SK-N-SH (cell line): ENCODE measurements around the gene ACIN1. TPM values are rescaled to one million over a fixed set of nuclear protein-coding genes. Genes with fewer than 3 reads are reported as not detected.
A peak's percentile ranks its signal among the peaks of the same experiment; 100 is the strongest.

Source experiments
- CTCF ChIA-PET: fragments of 300-600, 350-600 bp; formaldehyde crosslinking; extraction: SDS; loops from one replicate; lab custom pipeline; 2021; lab: Yijun Ruan, JAX
- POLR2A ChIA-PET: fragments of 350-600 bp; sonication (Branson Sonifier 250); formaldehyde crosslinking; extraction: SDS; loops from one replicate; lab custom pipeline; 2020; ENCODE audit warnings: antibody characterized with exemption, inconsistent platforms; lab: Yijun Ruan, JAX
- DNase-seq: peaks from one replicate; pipeline ENCODE4 v3.0.0; 2012
- H2AFZ ChIP-seq: fragments of 200-600 bp; sonication (generic); 2 replicates; pipeline ENCODE4 v1.8.1; 2016; ENCODE audit warnings: antibody characterized with exemption, mild to moderate bottlenecking, low read depth
- H3F3A ChIP-seq: fragments of 200-600 bp; sonication (generic); replicated peaks from 2 replicates; pipeline ENCODE3; 2016; ENCODE audit warnings: antibody characterized with exemption, mild to moderate bottlenecking; ENCODE audit not compliant: insufficient read depth
- H3K27ac ChIP-seq, 2 experiments: fragments of 200-500 bp in 1 of 2; fragments of 200-600 bp in 1 of 2; sonication (Bioruptor generic) in 1 of 2; sonication (generic), shearing (Covaris generic) in 1 of 2; 2 replicates each; pipeline versions ENCODE4 v1.5.1 to v1.6.1; 2014 to 2016; ENCODE audit warnings: low read depth in 2 of 2, inconsistent platforms in 1 of 2, low read length in 1 of 2, mild to moderate bottlenecking in 1 of 2, mixed read lengths in 1 of 2
- H3K27me3 ChIP-seq: fragments of 200-600 bp; sonication (generic), shearing (Covaris generic); 2 replicates; pipeline ENCODE4 v1.6.1; 2016; ENCODE audit warnings: mixed run types; ENCODE audit not compliant: insufficient read depth
- H3K36me3 ChIP-seq, 2 experiments: fragments of 200-500 bp in 1 of 2; fragments of 200-600 bp in 1 of 2; sonication (Bioruptor generic) in 1 of 2; sonication (generic) in 1 of 2; replicated peaks in 1 of 2; 2 replicates each; pipeline versions ENCODE3 to v1.5.1; 2014 to 2016; ENCODE audit warnings: low read length in 1 of 2, mild to moderate bottlenecking in 1 of 2; ENCODE audit not compliant: insufficient read depth in 2 of 2, control insufficient read depth in 1 of 2
- H3K4me1 ChIP-seq, 2 experiments: fragments of 200-500 bp in 1 of 2; fragments of 200-600 bp in 1 of 2; sonication (Bioruptor generic) in 1 of 2; sonication (generic), shearing (Covaris generic) in 1 of 2; 2 replicates each; pipeline versions ENCODE4 v1.5.1 to v1.6.1; 2014 to 2016; ENCODE audit warnings: low read depth in 1 of 2, low read length in 1 of 2, mixed run types in 1 of 2; ENCODE audit not compliant: insufficient read depth in 2 of 2, control insufficient read depth in 1 of 2
- H3K4me2 ChIP-seq: fragments of 200-600 bp; sonication (generic), shearing (Covaris generic); 2 replicates; pipeline ENCODE4 v1.6.1; 2017; ENCODE audit warnings: mixed run types
- H3K4me3 ChIP-seq, 2 experiments: fragments of 200-500 bp in 1 of 2; fragments of 200-600 bp in 1 of 2; sonication (Bioruptor generic) in 1 of 2; sonication (generic), shearing (Covaris generic) in 1 of 2; 2 replicates each; pipeline versions ENCODE4 v1.5.1 to v1.8.1; 2014 to 2016; ENCODE audit warnings: low read depth in 2 of 2, inconsistent platforms in 1 of 2, low read length in 1 of 2, mild to moderate bottlenecking in 1 of 2, mixed read lengths in 1 of 2, moderate library complexity in 1 of 2
- H3K79me2 ChIP-seq: fragments of 200-600 bp; sonication (generic); 2 replicates; pipeline ENCODE4 v1.8.1; 2017; ENCODE audit warnings: mild to moderate bottlenecking; ENCODE audit not compliant: insufficient read depth
- H3K9ac ChIP-seq: fragments of 200-600 bp; sonication (generic); 2 replicates; pipeline ENCODE4 v1.6.1; 2017; ENCODE audit warnings: mixed run types
- H3K9me2 ChIP-seq: fragments of 200-600 bp; sonication (generic); 2 replicates; pipeline ENCODE4 v1.6.1; 2017; ENCODE audit warnings: mixed run types
- H3K9me3 ChIP-seq: fragments of 200-600 bp; sonication (generic); 2 replicates; pipeline ENCODE4 v1.6.1; 2017; ENCODE audit warnings: mixed run types, mild to moderate bottlenecking, moderate library complexity
- H4K20me1 ChIP-seq: fragments of 200-600 bp; sonication (generic); 2 replicates; pipeline ENCODE4 v1.6.1; 2017; ENCODE audit warnings: mild to moderate bottlenecking, mixed run types; ENCODE audit not compliant: insufficient read depth
- ELF1 ChIP-seq: IDR thresholded peaks from 2 replicates; pipeline ENCODE4 v1.4.0; 2012
- EZH2phosphoT487 ChIP-seq: fragments of 200-600 bp; sonication (generic); IDR thresholded peaks from 2 replicates; pipeline ENCODE4 v1.6.1; 2017; ENCODE audit warnings: low read depth, mixed run types, mild to moderate bottlenecking, antibody characterized with exemption, moderate library complexity, borderline replicate concordance
- FOSL2 ChIP-seq: IDR thresholded peaks from 2 replicates; pipeline ENCODE4 v1.4.0; 2012; ENCODE audit warnings: low read depth, mild to moderate bottlenecking, moderate library complexity, borderline replicate concordance
- FOXM1 ChIP-seq: IDR thresholded peaks from 2 replicates; pipeline ENCODE4 v1.4.0; 2012; ENCODE audit warnings: low read depth, mild to moderate bottlenecking
- GABPA ChIP-seq: IDR thresholded peaks from 2 replicates; pipeline ENCODE4 v1.4.0; 2012; ENCODE audit warnings: low read depth, mild to moderate bottlenecking
- GATA2 ChIP-seq: sonication (generic); formaldehyde crosslinking; IDR thresholded peaks from 2 replicates; pipeline ENCODE4 v1.5.0; 2020; ENCODE audit warnings: mild to moderate bottlenecking, missing genetic modification reagents
- JUND ChIP-seq: IDR thresholded peaks from 2 replicates; pipeline ENCODE4 v1.4.0; 2012
- PBX3 ChIP-seq: IDR thresholded peaks from 2 replicates; pipeline ENCODE4; 2012
- POLR2AphosphoS5 ChIP-seq: IDR thresholded peaks from 2 replicates; pipeline ENCODE4 v1.6.1; 2012; ENCODE audit warnings: low read depth, low read length
- RAD21 ChIP-seq: IDR thresholded peaks from 2 replicates; pipeline ENCODE4 v1.6.1; 2012; ENCODE audit warnings: mild to moderate bottlenecking, low read length
- RCOR1 ChIP-seq: fragments of 150-350 bp; IDR thresholded peaks from 2 replicates; pipeline ENCODE4 v1.6.1; 2017; ENCODE audit warnings: antibody characterized with exemption, low read length
- RFX5 ChIP-seq: IDR thresholded peaks from 2 replicates; pipeline ENCODE4 v1.6.1; 2012; ENCODE audit warnings: mild to moderate bottlenecking, improper control_type of control experiment, low read length
- SIN3A ChIP-seq: IDR thresholded peaks from 2 replicates; pipeline ENCODE4 v1.6.1; 2012; ENCODE audit warnings: low read depth, mild to moderate bottlenecking, low read length, moderate library complexity, borderline replicate concordance
- SMC3 ChIP-seq: IDR thresholded peaks from 2 replicates; pipeline ENCODE4 v1.6.1; 2012; ENCODE audit warnings: low read depth, low read length, improper control_type of control experiment
- TAF1 ChIP-seq: IDR thresholded peaks from 2 replicates; pipeline ENCODE4 v1.6.1; 2012; ENCODE audit warnings: low read depth, mild to moderate bottlenecking, low read length, moderate library complexity, borderline replicate concordance
- TEAD4 ChIP-seq: IDR thresholded peaks from 2 replicates; pipeline ENCODE4 v1.4.0; 2012; ENCODE audit warnings: mild to moderate bottlenecking, borderline replicate concordance; ENCODE audit not compliant: insufficient read depth
- USF1 ChIP-seq: IDR thresholded peaks from 2 replicates; pipeline ENCODE4 v1.4.0; 2012; ENCODE audit warnings: low read depth, borderline replicate concordance
- YY1 ChIP-seq: IDR thresholded peaks from 2 replicates; pipeline ENCODE4 v1.4.0; 2012; ENCODE audit warnings: low read depth, mild to moderate bottlenecking
- WGBS: methylation state at CpG from one replicate; pipeline ENCODE4 v1.1.6; 2017; ENCODE audit warnings: low lambda C conversion rate; 5-methylcytosine and 5-hydroxymethylcytosine counted together
- polyA plus RNA-seq, 3 experiments: library from polyadenylated mRNA; depleted of rRNA; stranded (reverse); fragments of >200 nt; gene quantifications; 2 replicates each; pipeline ENCODE4 v1.2.3, GENCODE V29; 2012
- TF ChIP-seq, protein P1 (sequence below): IDR thresholded peaks from 2 replicates; pipeline ENCODE4 v1.4.0; 2012; ENCODE audit warnings: low read depth, borderline replicate concordance

Gene ACIN1
- polyA plus RNA-seq, 1 of the 3 experiments (the other 2 are of a cell fraction), result 159 TPM

DNA sequence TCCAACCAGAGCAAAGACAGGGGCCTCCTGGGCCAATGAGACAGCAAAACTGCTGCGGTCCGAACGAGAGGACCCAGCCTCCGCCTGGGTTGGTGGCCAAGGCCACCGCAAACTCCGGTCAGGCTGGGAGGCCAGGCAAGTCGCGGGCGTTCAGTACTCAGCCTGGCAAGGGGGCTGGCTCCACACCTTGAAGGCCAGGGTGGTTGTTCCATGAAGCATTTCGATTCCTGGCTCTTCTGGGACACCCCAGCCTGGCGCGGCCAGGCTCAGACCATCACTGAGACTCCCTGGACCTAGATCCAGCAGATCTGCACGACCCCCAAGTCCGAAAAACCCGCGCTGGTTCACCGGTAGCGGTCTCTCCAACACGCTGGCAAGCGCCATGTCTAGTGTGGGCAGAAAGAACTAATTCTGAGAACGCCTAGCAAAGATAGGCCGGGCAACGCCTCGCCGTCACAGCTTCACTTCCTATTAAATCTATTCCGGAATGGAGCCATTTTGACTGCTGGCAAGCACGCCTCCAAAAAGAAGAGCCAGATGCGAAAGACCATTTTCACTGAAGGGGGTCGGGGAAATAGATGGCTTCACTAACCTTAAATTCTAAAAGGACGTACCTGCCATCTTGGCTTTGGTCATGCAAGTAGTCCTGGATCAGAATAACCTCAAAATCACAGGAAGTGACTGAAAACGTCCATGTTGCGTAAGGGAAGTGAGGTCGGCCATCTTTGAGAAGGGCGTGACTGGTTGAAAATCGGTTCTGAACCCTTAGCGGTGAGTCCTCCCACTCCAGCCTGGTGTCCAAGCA, 60.2 kb downstream of the ACIN1 start, which contains the start of gene PSMB5 (continued):
- peak; percentile 48; the same call in 1 of the 2 replicates for TF ChIP-seq SIN3A
- peak; percentile 91 for TF ChIP-seq POLR2AphosphoS5
- no peak for TF ChIP-seq TEAD4
- TF ChIP-seq GABPA, result peak; percentile 85
- no peak; the same call in 1 of the 2 replicates for TF ChIP-seq RCOR1

DNA sequence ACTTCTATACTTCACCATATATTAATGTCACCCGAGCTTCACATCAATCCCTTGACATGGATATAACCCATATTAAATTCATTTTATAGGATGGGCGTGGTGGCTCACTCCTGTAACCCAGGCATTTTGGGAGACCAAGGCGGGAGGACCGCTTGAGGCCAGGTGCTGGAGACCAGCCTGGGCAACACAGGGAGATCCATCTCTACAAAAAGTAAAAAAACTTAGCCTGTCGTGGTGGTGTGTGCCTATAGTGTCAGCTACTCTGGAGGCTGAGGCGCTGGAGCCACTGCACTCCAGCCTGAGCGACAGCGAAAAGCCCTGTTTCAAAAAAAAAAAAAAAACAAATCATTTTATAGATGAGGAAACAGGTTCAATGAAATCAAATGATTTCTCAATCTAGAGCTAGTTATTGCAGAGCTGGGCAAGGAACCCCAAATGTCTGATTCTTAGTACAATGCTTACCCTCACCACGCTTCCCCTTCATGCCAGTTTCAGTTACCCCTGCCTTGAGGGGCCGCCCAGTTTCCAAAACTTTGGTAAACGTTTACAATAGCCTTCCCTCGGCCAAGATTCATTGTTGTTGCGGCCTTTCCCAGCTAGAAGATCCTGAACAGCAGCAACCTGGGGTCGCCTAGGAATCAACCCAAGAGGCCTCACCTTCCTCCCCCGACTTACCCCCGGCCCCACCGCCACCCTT, 61.0 kb downstream of the ACIN1 start:
- peaks cover 16 to 36% of the 10 kb centered on the region in 2 experiments for H3K36me3 ChIP-seq
- CTCF ChIA-PET, result interaction anchor here (1.1 to 6.3 kb wide), 12 partner anchors 9 to 60 kb away, joined by 3 to 22 read pairs (median 6); no protein-coding TSS in a partner anchor

DNA sequence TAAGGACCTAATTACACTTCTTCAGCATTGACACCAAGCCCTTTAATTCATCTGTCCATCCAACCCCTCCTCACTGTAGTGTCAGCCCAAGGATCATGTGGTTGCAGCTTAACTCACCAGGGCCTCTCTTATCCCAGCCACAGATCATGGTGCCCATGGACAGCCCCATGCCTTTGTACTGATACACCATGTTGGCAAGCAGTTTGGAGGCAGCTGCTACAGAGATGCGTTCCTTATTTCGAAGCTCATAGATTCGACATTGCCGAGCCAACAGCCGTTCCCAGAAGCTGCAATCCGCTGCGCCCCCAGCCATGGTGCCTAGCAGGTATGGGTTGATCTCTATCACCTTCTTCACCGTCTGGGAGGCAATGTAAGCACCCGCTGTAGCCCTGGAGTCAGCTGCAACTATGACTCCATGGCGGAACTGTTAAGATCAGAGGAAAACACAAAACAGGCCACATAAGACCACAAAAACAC, 61.6 kb downstream of the ACIN1 start:
- Histone ChIP-seq H3K27me3 (no peaks in the 10 kb centered on the region), H3K9me2 (no peaks in the 10 kb centered on the region), H3K79me2 (peaks cover 58% of the 10 kb centered on the region), H3K9me3 (no peaks in the 10 kb centered on the region), H4K20me1 (no peaks in the 10 kb centered on the region), H3K27ac (peak overlapping the region in 1 of 2 experiments; percentile 94; a peak in 1 of 4 replicates), H3K4me1 (peaks cover 9 to 22% of the 10 kb centered on the region in 2 experiments; a peak in 3 of 4 replicates), H3K4me3 (peak overlapping the region; percentile 72 to 94; a peak in 1 of 4 replicates), H3K36me3 (peaks cover 22 to 43% of the 10 kb centered on the region in 2 experiments), H2AFZ (no peak overlapping the region), H3F3A (peaks cover 6% of the 10 kb centered on the region), H3K4me2 (peak overlapping the region; percentile 91), H3K9ac (peak overlapping the region; percentile 99; the same call in 1 of the 2 replicates)
- ChIA-PET POLR2A (interaction anchor here (0.6 to 1.4 kb wide), 3 partner anchors 10 to 26 kb away, joined by 3 to 5 read pairs (median 3); no protein-coding TSS in a partner anchor), CTCF (interaction anchor here (1.1 to 6.3 kb wide), 11 partner anchors 10 to 77 kb away, joined by 3 to 22 read pairs (median 6); partner anchors contain the start of gene HAUS4)
- 98% methylated on average over 10 of the region's 10 CpGs for WGBS
- no peak for DNase-seq
- TF ChIP-seq RCOR1 (no peak), FOSL2 (no peak), POLR2AphosphoS5 (no peak), EZH2phosphoT487 (no peak), ELF1 (no peak), SMC3 (no peak), GATA2 (CRISPR knock-in tag) (no peak), YY1 (no peak), RAD21 (no peak), GABPA (no peak), PBX3 (no peak), TAF1 (no peak), JUND (no peak)
- TF ChIP-seq, protein P1, sequence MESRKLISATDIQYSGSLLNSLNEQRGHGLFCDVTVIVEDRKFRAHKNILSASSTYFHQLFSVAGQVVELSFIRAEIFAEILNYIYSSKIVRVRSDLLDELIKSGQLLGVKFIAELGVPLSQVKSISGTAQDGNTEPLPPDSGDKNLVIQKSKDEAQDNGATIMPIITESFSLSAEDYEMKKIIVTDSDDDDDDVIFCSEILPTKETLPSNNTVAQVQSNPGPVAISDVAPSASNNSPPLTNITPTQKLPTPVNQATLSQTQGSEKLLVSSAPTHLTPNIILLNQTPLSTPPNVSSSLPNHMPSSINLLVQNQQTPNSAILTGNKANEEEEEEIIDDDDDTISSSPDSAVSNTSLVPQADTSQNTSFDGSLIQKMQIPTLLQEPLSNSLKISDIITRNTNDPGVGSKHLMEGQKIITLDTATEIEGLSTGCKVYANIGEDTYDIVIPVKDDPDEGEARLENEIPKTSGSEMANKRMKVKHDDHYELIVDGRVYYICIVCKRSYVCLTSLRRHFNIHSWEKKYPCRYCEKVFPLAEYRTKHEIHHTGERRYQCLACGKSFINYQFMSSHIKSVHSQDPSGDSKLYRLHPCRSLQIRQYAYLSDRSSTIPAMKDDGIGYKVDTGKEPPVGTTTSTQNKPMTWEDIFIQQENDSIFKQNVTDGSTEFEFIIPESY, result no peak

More for the DNA sequence above, 61.0 kb downstream of the ACIN1 start:
- H3K4me3 ChIP-seq, result peak overlapping the region; percentile 72 to 94
- WGBS, result 40% methylated on average over 17 of the region's 17 CpGs
- TF ChIP-seq SMC3 (no peak), USF1 (no peak), FOXM1 (no peak), RFX5 (no peak)
- no peaks in the 10 kb centered on the region for H3K27me3 ChIP-seq
- H4K20me1 ChIP-seq, result no peaks in the 10 kb centered on the region
- H3K4me2 ChIP-seq, result peak overlapping the region; percentile 91
- DNase-seq, result no peak
- H2AFZ ChIP-seq, result peak overlapping the region; percentile 69; the same call in 1 of the 2 replicates
- peaks cover 53% of the 10 kb centered on the region for H3K79me2 ChIP-seq
- peaks cover 9 to 21% of the 10 kb centered on the region in 2 experiments; a peak in 3 of 4 replicates for H3K4me1 ChIP-seq
- peak overlapping the region; percentile 99 for H3K9ac ChIP-seq
- peaks cover under 1% of the 10 kb centered on the region for H3F3A ChIP-seq
- H3K9me3 ChIP-seq, result no peaks in the 10 kb centered on the region
- no peaks in the 10 kb centered on the region for H3K9me2 ChIP-seq
- POLR2A ChIA-PET, result interaction anchor here (1.0 to 1.4 kb wide), 5 partner anchors 10 to 27 kb away, joined by 3 to 5 read pairs (median 3); no protein-coding TSS in a partner anchor
- H3K27ac ChIP-seq, result peak overlapping the region; percentile 94 to 96
